WI38 (cell line): ENCODE results near the gene PIK3C2B.

Experiments
- H3K4me3 ChIP-seq: 2 replicates; pipeline ENCODE4 v1.5.1; 2011; ENCODE audit warnings: low read depth, mild to moderate bottlenecking, control low read depth, low read length
- CTCF ChIP-seq: IDR thresholded peaks from 2 replicates; pipeline ENCODE4 v1.5.1; 2012; ENCODE audit warnings: low read depth, mild to moderate bottlenecking, control low read depth, low read length

Gene PIK3C2B

GRCh38 chr1:204513117-204513716 is 18.6 kb upstream of the PIK3C2B start:
- no peak for TF ChIP-seq CTCF
- H3K4me3 ChIP-seq, result no peak overlapping the region

- H3K4me3 ChIP-seq, result no peak overlapping the region
- no peak for TF ChIP-seq CTCF
Measured at GRCh38 chr1:204511366-204511765, 16.8 kb upstream of the PIK3C2B start.

GRCh38 chr1:204509186-204509635 is 14.6 kb upstream of the PIK3C2B start:
- no peak for TF ChIP-seq CTCF
- no peak overlapping the region for H3K4me3 ChIP-seq

- no peak for TF ChIP-seq CTCF
- H3K4me3 ChIP-seq, result peak overlapping the region; percentile 62
Measured at GRCh38 chr1:204507317-204508105, 12.9 kb upstream of the PIK3C2B start.

GRCh38 chr1:204506969-204507316 is 12.3 kb upstream of the PIK3C2B start:
- peak overlapping the region; percentile 62 for H3K4me3 ChIP-seq
- TF ChIP-seq CTCF, result no peak

- TF ChIP-seq CTCF, result no peak
- peak overlapping the region; percentile 60 for H3K4me3 ChIP-seq
Measured at GRCh38 chr1:204506201-204506968, 11.8 kb upstream of the PIK3C2B start.
